ENCODE data around the gene INS. TPM values are rescaled to one million over a fixed set of nuclear protein-coding genes. Genes with fewer than 3 reads are reported as not detected.
A peak's percentile ranks its signal among the peaks of the same experiment; 100 is the strongest.

Gene INS
- total and polyA plus RNA-seq, 7 donors = 0.65 to 2.8 TPM; not detected in 5

- peaks cover 5% of the 10 kb centered on the region for H3K4me1 ChIP-seq
- intact Hi-C loops (cut with DNase I) = no loop called here
- H3K36me3 ChIP-seq (ENCODE audit: insufficient read depth in 1 of 2, low read depth in 1 of 2) = no peaks in the 10 kb centered on the region
- H3K4me3 ChIP-seq = no peak overlapping the region
- no peaks in the 10 kb centered on the region for H3K9me3 ChIP-seq
- WGBS, 3 donors = 88 to 92% (median 92%) methylated on average over 11 of the region's 11 CpGs
- TF ChIP-seq, protein P1, sequence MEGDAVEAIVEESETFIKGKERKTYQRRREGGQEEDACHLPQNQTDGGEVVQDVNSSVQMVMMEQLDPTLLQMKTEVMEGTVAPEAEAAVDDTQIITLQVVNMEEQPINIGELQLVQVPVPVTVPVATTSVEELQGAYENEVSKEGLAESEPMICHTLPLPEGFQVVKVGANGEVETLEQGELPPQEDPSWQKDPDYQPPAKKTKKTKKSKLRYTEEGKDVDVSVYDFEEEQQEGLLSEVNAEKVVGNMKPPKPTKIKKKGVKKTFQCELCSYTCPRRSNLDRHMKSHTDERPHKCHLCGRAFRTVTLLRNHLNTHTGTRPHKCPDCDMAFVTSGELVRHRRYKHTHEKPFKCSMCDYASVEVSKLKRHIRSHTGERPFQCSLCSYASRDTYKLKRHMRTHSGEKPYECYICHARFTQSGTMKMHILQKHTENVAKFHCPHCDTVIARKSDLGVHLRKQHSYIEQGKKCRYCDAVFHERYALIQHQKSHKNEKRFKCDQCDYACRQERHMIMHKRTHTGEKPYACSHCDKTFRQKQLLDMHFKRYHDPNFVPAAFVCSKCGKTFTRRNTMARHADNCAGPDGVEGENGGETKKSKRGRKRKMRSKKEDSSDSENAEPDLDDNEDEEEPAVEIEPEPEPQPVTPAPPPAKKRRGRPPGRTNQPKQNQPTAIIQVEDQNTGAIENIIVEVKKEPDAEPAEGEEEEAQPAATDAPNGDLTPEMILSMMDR (IDR thresholded peaks at IDR 0.05) = no peak
- no peak for ATAC-seq
- peaks cover 0 to 2% (median 0%) of the 10 kb centered on the region in 3 donors for H3K27me3 ChIP-seq (ENCODE audit: insufficient read depth in 3 of 3, low read length in 2 of 3)
- H3K27ac ChIP-seq = no peak overlapping the region
- DNase-seq = peak in 1 of 2 donors; percentile 27
Measured at GRCh38 chr11:2113776-2114175, 47.2 kb downstream of the INS start.

DNA sequence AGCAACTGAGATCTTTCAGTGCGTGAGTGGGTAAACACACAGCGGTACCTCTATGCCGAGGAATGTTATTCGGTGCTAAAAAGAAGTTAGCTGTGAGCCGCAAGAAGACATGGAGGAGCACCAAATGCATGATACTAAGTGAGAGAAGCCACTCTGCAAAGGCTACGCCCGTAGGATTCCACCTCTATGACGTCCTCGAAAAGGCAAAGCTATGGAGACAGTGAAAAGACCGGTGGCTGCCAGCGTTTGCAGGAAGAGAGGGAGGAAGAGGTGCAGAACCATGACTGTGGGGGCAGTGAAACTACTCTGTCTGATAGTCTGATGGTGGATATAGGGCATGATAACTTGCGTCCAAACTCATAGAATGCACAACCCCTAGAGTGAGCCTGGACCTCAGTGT, 50.5 kb downstream of the INS start:
- Histone ChIP-seq H3K4me1 (peaks cover 10% of the 10 kb centered on the region), H3K4me3 (no peak overlapping the region), H3K36me3 (ENCODE audit: insufficient read depth in 1 of 2, low read depth in 1 of 2) (no peaks in the 10 kb centered on the region), H3K27me3 (ENCODE audit: insufficient read depth in 3 of 3, low read length in 2 of 3) (no peaks in the 10 kb centered on the region), H3K27ac (no peak overlapping the region), H3K9me3 (no peaks in the 10 kb centered on the region)
- intact Hi-C loops (cut with DNase I) = no loop called here
- 90 to 94% (median 91%) methylated on average over 12 of the region's 12 CpGs for WGBS, 3 donors
- TF ChIP-seq, protein P1 (IDR thresholded peaks at IDR 0.05) = no peak
- DNase-seq (peak in 1 of 2 donors; percentile 3), ATAC-seq (no peak)

Other genes starting within 250 kb of the INS start
- gene TNNT3, start 241.5 kb downstream of the INS start, total RNA-seq = 1,000 to 10,000 TPM; 1,884 to 7,638 (median 4,017) TPM
- gene TNNT3, start 241.5 kb downstream of the INS start, polyA plus RNA-seq = 1,000 to 10,000 TPM; 1,367 to 5,833 (median 3,289) TPM
- 10 to 100 TPM; 46.3 to 91.8 (median 66.9) TPM for gene MRPL23, start 213.9 kb downstream of the INS start, total RNA-seq
- 100 to 1,000 TPM in 2 of 3 donors, 10 to 100 TPM in 1; 75.4 to 163 (median 130) TPM for gene MRPL23, start 213.9 kb downstream of the INS start, polyA plus RNA-seq
- over 10,000 TPM in 1 of 4 donors, 1,000 to 10,000 TPM in 3; 2,069 to 10,740 (median 4,409) TPM for gene H19, start 163.4 kb downstream of the INS start, total RNA-seq
- gene H19, start 163.4 kb downstream of the INS start, polyA plus RNA-seq = 1,000 to 10,000 TPM; 1,446 to 5,104 (median 4,933) TPM
- gene IGF2, start 21.8 kb downstream of the INS start, total RNA-seq = 100 to 1,000 TPM in 3 of 4 donors, 10 to 100 TPM in 1; 60.2 to 471 (median 119) TPM
- 10 to 100 TPM in 2 of 3 donors, 1 to 10 TPM in 1; 5.9 to 38.4 (median 14.6) TPM for gene IGF2, start 21.8 kb downstream of the INS start, polyA plus RNA-seq
- gene TH, start 10.6 kb upstream of the INS start, total RNA-seq = under 1 TPM in 1 of 4 donors, not detected in 3; 0.34 TPM
- gene TH, start 10.6 kb upstream of the INS start, polyA plus RNA-seq = under 1 TPM in 1 of 3 donors, not detected in 2; 0.16 TPM
- not detected for gene ASCL2, start 109.4 kb upstream of the INS start, total RNA-seq
- under 1 TPM in 2 of 3 donors, not detected in 1; 0.03 to 0.08 TPM for gene ASCL2, start 109.4 kb upstream of the INS start, polyA plus RNA-seq
- gene C11orf21, start 140.7 kb upstream of the INS start, total RNA-seq = under 1 TPM in 3 of 4 donors, not detected in 1; 0.21 to 0.40 (median 0.22) TPM
- under 1 TPM; 0.04 to 0.18 (median 0.12) TPM for gene C11orf21, start 140.7 kb upstream of the INS start, polyA plus RNA-seq
- under 1 TPM in 3 of 4 donors, not detected in 1; 0.13 to 0.56 (median 0.54) TPM for gene TSPAN32, start 140.8 kb upstream of the INS start, total RNA-seq
- gene TSPAN32, start 140.8 kb upstream of the INS start, polyA plus RNA-seq = under 1 TPM; 0.04 to 0.29 (median 0.04) TPM
- gene CD81, start 216.1 kb upstream of the INS start, total RNA-seq = 100 to 1,000 TPM in 3 of 4 donors, 10 to 100 TPM in 1; 88.7 to 136 (median 117) TPM
- 100 to 1,000 TPM in 1 of 3 donors, 10 to 100 TPM in 2; 75.9 to 155 (median 90.1) TPM for gene CD81, start 216.1 kb upstream of the INS start, polyA plus RNA-seq
- gene TSSC4, start 239.5 kb upstream of the INS start, total RNA-seq = 10 to 100 TPM; 43.4 to 65.5 (median 51.7) TPM
- 100 to 1,000 TPM in 2 of 3 donors, 10 to 100 TPM in 1; 76.6 to 114 (median 107) TPM for gene TSSC4, start 239.5 kb upstream of the INS start, polyA plus RNA-seq

All from psoas muscle (tissue), 8 donors.